SU-DHL-6 (cell line): Measurements from ENCODE around the gene CERS6.

Experiments used
- H2AFZ ChIP-seq: fragments of 200-600 bp; sonication (generic); 2 replicates; pipeline ENCODE4 v1.6.1; 2014; ENCODE audit warnings: low read depth, mild to moderate bottlenecking, moderate library complexity, mixed read lengths, antibody characterized with exemption, low read length; ENCODE audit not compliant: severe bottlenecking
- H3F3A ChIP-seq: fragments of 200-600 bp; shearing (Covaris generic); 2 replicates; pipeline ENCODE4 v1.6.0; 2016; ENCODE audit warnings: antibody characterized with exemption, mild to moderate bottlenecking; ENCODE audit not compliant: insufficient read depth
- H3K27ac ChIP-seq: fragments of 200-600 bp; sonication (generic); 2 replicates; pipeline ENCODE4 v1.5.1; 2016; ENCODE audit warnings: low read depth, mild to moderate bottlenecking, low read length, moderate library complexity, mixed read lengths
- H3K27me3 ChIP-seq: fragments of 200-600 bp; sonication (generic), shearing (Covaris generic); 2 replicates; pipeline ENCODE4 v1.6.0; 2014; ENCODE audit warnings: mild to moderate bottlenecking, low read length
- H3K36me3 ChIP-seq: fragments of 200-600 bp; sonication (generic); 2 replicates; pipeline ENCODE4 v1.6.1; 2014; ENCODE audit warnings: mild to moderate bottlenecking, low read length, mixed read lengths
- H3K4me2 ChIP-seq: fragments of 300-600, 200-600 bp; shearing (Covaris generic), sonication (generic); 2 replicates; pipeline ENCODE4 v1.6.0; 2014; ENCODE audit warnings: low read length, low read depth, mild to moderate bottlenecking; ENCODE audit not compliant: poor library complexity, severe bottlenecking
- H3K4me3 ChIP-seq: fragments of 200-600 bp; sonication (generic); 2 replicates; pipeline ENCODE4 v1.5.1; 2014; ENCODE audit warnings: antibody characterized with exemption, low read length, mild to moderate bottlenecking, mixed read lengths; ENCODE audit not compliant: insufficient read depth, poor library complexity, severe bottlenecking
- H3K79me2 ChIP-seq: fragments of 200-600 bp; sonication (generic); 2 replicates; pipeline ENCODE4 v1.6.1; 2014; ENCODE audit warnings: mild to moderate bottlenecking, low read length, moderate library complexity; ENCODE audit not compliant: insufficient read depth
- H3K9ac ChIP-seq: fragments of 200-600 bp; sonication (generic); 2 replicates; pipeline ENCODE4 v1.7.0; 2014; ENCODE audit warnings: mild to moderate bottlenecking, low read length
- H3K9me2 ChIP-seq: fragments of 200-600 bp; sonication (generic); replicated peaks from 2 replicates; pipeline ENCODE4 v1.6.1; 2014; ENCODE audit warnings: low read length; ENCODE audit not compliant: insufficient read depth
- H3K9me3 ChIP-seq: fragments of 200-600 bp; sonication (generic); 2 replicates; pipeline ENCODE4 v1.6.1; 2014; ENCODE audit warnings: low read length, mixed read lengths; ENCODE audit not compliant: insufficient read depth
- H4K20me1 ChIP-seq: fragments of 200-600 bp; sonication (generic); 2 replicates; pipeline ENCODE4 v1.6.1; 2014; ENCODE audit warnings: low read depth, mild to moderate bottlenecking, antibody characterized with exemption, low read length, moderate library complexity, mixed read lengths
- CTCF ChIP-seq: fragments of 200-600 bp; sonication (generic); IDR thresholded peaks from one replicate; pipeline ENCODE4 v1.5.1; 2017; ENCODE audit warnings: antibody characterized with exemption, mild to moderate bottlenecking, low read length, moderate library complexity; ENCODE audit not compliant: insufficient read depth, poor library complexity, severe bottlenecking
- EZH2phosphoT487 ChIP-seq: fragments of 200-600 bp; sonication (generic), shearing (Covaris generic); conservative IDR thresholded peaks from 2 replicates; pipeline ENCODE4 v1.6.1; 2018; ENCODE audit warnings: mild to moderate bottlenecking, antibody characterized with exemption, low read length, moderate library complexity, mixed read lengths

The CERS6 gene

GRCh38 chr2:168432565-168433186 lies 23.4 kb upstream of the CERS6 start:
- Histone ChIP-seq H3K27ac (no peak overlapping the region), H3K79me2 (no peaks in the 10 kb centered on the region), H3K4me2 (no peak overlapping the region), H3K9me3 (no peaks in the 10 kb centered on the region), H4K20me1 (no peaks in the 10 kb centered on the region), H3F3A (no peaks in the 10 kb centered on the region), H3K36me3 (no peaks in the 10 kb centered on the region), H2AFZ (no peak overlapping the region), H3K4me3 (no peak overlapping the region), H3K27me3 (no peaks in the 10 kb centered on the region), H3K9me2 (no peaks in the 10 kb centered on the region), H3K9ac (no peak overlapping the region)
- no peak for TF ChIP-seq CTCF
- no peak for TF ChIP-seq EZH2phosphoT487

GRCh38 chr2:168433527-168433926 lies 22.5 kb upstream of the CERS6 start:
- no peaks in the 10 kb centered on the region for H4K20me1 ChIP-seq
- TF ChIP-seq CTCF (no peak), EZH2phosphoT487 (no peak)

GRCh38 chr2:168434146-168434545 lies 21.9 kb upstream of the CERS6 start:
- Histone ChIP-seq H3K4me2 (no peak overlapping the region), H3K9me3 (no peaks in the 10 kb centered on the region), H3K9me2 (no peaks in the 10 kb centered on the region), H3K36me3 (no peaks in the 10 kb centered on the region), H3F3A (no peaks in the 10 kb centered on the region), H3K79me2 (no peaks in the 10 kb centered on the region), H3K9ac (no peak overlapping the region), H3K27ac (no peak overlapping the region), H4K20me1 (no peaks in the 10 kb centered on the region), H3K27me3 (no peaks in the 10 kb centered on the region), H2AFZ (no peak overlapping the region), H3K4me3 (no peak overlapping the region)
- TF ChIP-seq EZH2phosphoT487 = no peak
- TF ChIP-seq CTCF = no peak

More at GRCh38 chr2:168433527-168433926, 22.5 kb upstream of the CERS6 start:
- H3K79me2 ChIP-seq = no peaks in the 10 kb centered on the region
- H3K27ac ChIP-seq = no peak overlapping the region
- no peak overlapping the region for H3K4me3 ChIP-seq
- H3K9me3 ChIP-seq = no peaks in the 10 kb centered on the region
- H3K27me3 ChIP-seq = no peaks in the 10 kb centered on the region
- H2AFZ ChIP-seq = no peak overlapping the region
- H3K9me2 ChIP-seq = no peaks in the 10 kb centered on the region
- no peaks in the 10 kb centered on the region for H3K36me3 ChIP-seq
- no peaks in the 10 kb centered on the region for H3F3A ChIP-seq
- H3K4me2 ChIP-seq = no peak overlapping the region
- no peak overlapping the region for H3K9ac ChIP-seq
